HepG2 (cell line): ENCODE measurements around the gene FKBP1B. TPM values are rescaled to one million over a fixed set of nuclear protein-coding genes. Genes with fewer than 3 reads are reported as not detected.

Experiments
- CREB1 ChIP-seq, 2 experiments: fragments of 450-650 bp in 1 of 2; IDR thresholded peaks; 2 replicates each; pipeline ENCODE4 v1.6.1; 2016 to 2017; ENCODE audit warnings: control low read depth in 1 of 2, mild to moderate bottlenecking in 1 of 2, missing compliant biosample characterization in 1 of 2, missing genetic modification characterization in 1 of 2
- GATA4 ChIP-seq: sonication (generic); IDR thresholded peaks from 2 replicates; pipeline ENCODE4 v1.6.1; 2016; ENCODE audit warnings: antibody characterized with exemption, low read depth, borderline replicate concordance
- GLI4 ChIP-seq: sonication (generic); formaldehyde crosslinking; IDR thresholded peaks from 2 replicates; pipeline ENCODE4 v1.5.1; 2020; ENCODE audit warnings: missing genetic modification reagents, mild to moderate bottlenecking, moderate library complexity, borderline replicate concordance
- HDAC1 ChIP-seq: sonication (generic); formaldehyde crosslinking; IDR thresholded peaks from 2 replicates; pipeline ENCODE4 v1.5.1; 2020; ENCODE audit warnings: mild to moderate bottlenecking, missing genetic modification reagents
- IRF1 ChIP-seq: sonication (generic); formaldehyde crosslinking; IDR thresholded peaks from 2 replicates; pipeline ENCODE4 v1.4.0; 2020; ENCODE audit warnings: low read depth, mild to moderate bottlenecking, missing genetic modification reagents
- JUN ChIP-seq: sonication (generic); formaldehyde crosslinking; IDR thresholded peaks from 2 replicates; pipeline ENCODE4 v1.4.0; 2020; ENCODE audit warnings: mild to moderate bottlenecking, missing genetic modification reagents
- MAFG ChIP-seq: sonication (generic); formaldehyde crosslinking; IDR thresholded peaks from 2 replicates; pipeline ENCODE4 v1.5.1; 2020; ENCODE audit warnings: mild to moderate bottlenecking, missing genetic modification reagents
- MNT ChIP-seq: fragments of 450-650 bp; IDR thresholded peaks from 2 replicates; pipeline ENCODE4 v1.6.1; 2016
- NAIF1 ChIP-seq: sonication (generic); formaldehyde crosslinking; IDR thresholded peaks from 2 replicates; pipeline ENCODE4 v1.5.0; 2020; ENCODE audit warnings: mild to moderate bottlenecking, missing genetic modification reagents, borderline replicate concordance
- NFE2L2 ChIP-seq: fragments of 150-350 bp; IDR thresholded peaks from 2 replicates; pipeline ENCODE4 v1.6.1; 2014; ENCODE audit warnings: low read length
- NFYB ChIP-seq: sonication (generic); formaldehyde crosslinking; IDR thresholded peaks from 2 replicates; pipeline ENCODE4 v1.4.0; 2020; ENCODE audit warnings: missing genetic modification reagents
- RXRA ChIP-seq: sonication (generic); formaldehyde crosslinking; IDR thresholded peaks from 2 replicates; pipeline ENCODE4 v1.5.1; 2020; ENCODE audit warnings: missing genetic modification reagents
- SATB2 ChIP-seq: sonication (generic); formaldehyde crosslinking; IDR thresholded peaks from 2 replicates; pipeline ENCODE4 v1.5.0; 2020; ENCODE audit warnings: missing genetic modification reagents
- SRSF1 ChIP-seq: fragments of 200-400 bp; formaldehyde crosslinking; optimal IDR thresholded peaks from 2 replicates; pipeline ENCODE3; 2017; ENCODE audit warnings: mild to moderate bottlenecking, low read depth, low read length, moderate library complexity
- TAF15 ChIP-seq: fragments of 200-400 bp; formaldehyde crosslinking; IDR thresholded peaks from one replicate; pipeline ENCODE4 v1.6.1; 2018; ENCODE audit warnings: mild to moderate bottlenecking, low read depth, low read length; ENCODE audit not compliant: poor library complexity, severe bottlenecking
- ZNF160 ChIP-seq: sonication (generic); formaldehyde crosslinking; IDR thresholded peaks from 2 replicates; pipeline ENCODE4 v1.8.0; 2022; ENCODE audit warnings: mild to moderate bottlenecking, inconsistent platforms, missing genetic modification reagents
- ZNF282 ChIP-seq: fragments of 450-650 bp; IDR thresholded peaks from 2 replicates; pipeline ENCODE4 v1.6.1; 2018; ENCODE audit not compliant: partially characterized antibody
- ZNF713 ChIP-seq: sonication (generic); formaldehyde crosslinking; IDR thresholded peaks from 2 replicates; pipeline ENCODE4 v1.4.0; 2020; ENCODE audit warnings: mild to moderate bottlenecking, missing genetic modification reagents
- polyA plus RNA-seq, 8 experiments: library from polyadenylated mRNA; depleted of rRNA in 3 of 8; stranded (reverse) in 7 of 8; unstranded in 1 of 8; fragments of >200 nt; fragmentation: Illumina TruSeq in 4 of 8; extraction: Trizol in 4 of 8; gene quantifications; 2 replicates each; pipeline versions ENCODE4 v1.2.1 to v1.2.3, GENCODE V29; 2011 to 2016; ENCODE audit warnings: low read depth in 4 of 8, missing spikeins in 1 of 8, mixed read lengths in 1 of 8; ENCODE audit not compliant: insufficient read depth in 1 of 8
- total RNA-seq, 5 experiments: library from RNA; depleted of rRNA; stranded (reverse); fragments of >200 nt; fragmentation: Illumina TruSeq; extraction: Trizol; gene quantifications; 2 replicates each; pipeline ENCODE4 v1.2.3, GENCODE V29; 2016; ENCODE audit warnings: low read depth in 1 of 5
- TF ChIP-seq, protein P1 (sequence below): IDR thresholded peaks from 2 replicates; pipeline ENCODE4 v1.6.1; 2012; ENCODE audit warnings: low read length, improper control_type of control experiment
- TF ChIP-seq, protein P2 (sequence below): sonication (generic); formaldehyde crosslinking; IDR thresholded peaks from 2 replicates; pipeline ENCODE4 v1.8.1; 2023; ENCODE audit warnings: mild to moderate bottlenecking, inconsistent platforms, moderate library complexity, missing genetic modification reagents, borderline replicate concordance

Gene FKBP1B
- total and polyA plus RNA-seq, 2 of the 13 experiments (the other 11 are each of a cell fraction or from before 2014, with no cell fraction given) = 35.2 to 96.3 TPM

- TF ChIP-seq JUN (no peak), CREB1 (IDR thresholded peaks at IDR 0.05) (no peak), CREB1 (CRISPR knock-in tag; IDR thresholded peaks at IDR 0.05) (no peak), NFE2L2 (no peak), ZNF713 (CRISPR knock-in tag) (0 out of 2 replicates have a peak, but pooled peaks have one; percentile 13), GLI4 (CRISPR knock-in tag) (peak; percentile 50; the same call in 1 of the 2 replicates), MAFG (no peak), NFYB (CRISPR knock-in tag) (peak; percentile 44; the same call in 1 of the 2 replicates), ZNF282 (no peak), TAF15 (no peak), HDAC1 (CRISPR knock-in tag) (peak; percentile 89), SRSF1 (peak; percentile 34), RXRA (CRISPR knock-in tag) (peak; percentile 94; the same call in 1 of the 2 replicates), SATB2 (CRISPR knock-in tag) (no peak), ZNF160 (peak; percentile 39; the same call in 1 of the 2 replicates), IRF1 (no peak; the same call in 1 of the 2 replicates), NAIF1 (CRISPR knock-in tag) (no peak), MNT (no peak), GATA4 (no peak)
- TF ChIP-seq, protein P1, sequence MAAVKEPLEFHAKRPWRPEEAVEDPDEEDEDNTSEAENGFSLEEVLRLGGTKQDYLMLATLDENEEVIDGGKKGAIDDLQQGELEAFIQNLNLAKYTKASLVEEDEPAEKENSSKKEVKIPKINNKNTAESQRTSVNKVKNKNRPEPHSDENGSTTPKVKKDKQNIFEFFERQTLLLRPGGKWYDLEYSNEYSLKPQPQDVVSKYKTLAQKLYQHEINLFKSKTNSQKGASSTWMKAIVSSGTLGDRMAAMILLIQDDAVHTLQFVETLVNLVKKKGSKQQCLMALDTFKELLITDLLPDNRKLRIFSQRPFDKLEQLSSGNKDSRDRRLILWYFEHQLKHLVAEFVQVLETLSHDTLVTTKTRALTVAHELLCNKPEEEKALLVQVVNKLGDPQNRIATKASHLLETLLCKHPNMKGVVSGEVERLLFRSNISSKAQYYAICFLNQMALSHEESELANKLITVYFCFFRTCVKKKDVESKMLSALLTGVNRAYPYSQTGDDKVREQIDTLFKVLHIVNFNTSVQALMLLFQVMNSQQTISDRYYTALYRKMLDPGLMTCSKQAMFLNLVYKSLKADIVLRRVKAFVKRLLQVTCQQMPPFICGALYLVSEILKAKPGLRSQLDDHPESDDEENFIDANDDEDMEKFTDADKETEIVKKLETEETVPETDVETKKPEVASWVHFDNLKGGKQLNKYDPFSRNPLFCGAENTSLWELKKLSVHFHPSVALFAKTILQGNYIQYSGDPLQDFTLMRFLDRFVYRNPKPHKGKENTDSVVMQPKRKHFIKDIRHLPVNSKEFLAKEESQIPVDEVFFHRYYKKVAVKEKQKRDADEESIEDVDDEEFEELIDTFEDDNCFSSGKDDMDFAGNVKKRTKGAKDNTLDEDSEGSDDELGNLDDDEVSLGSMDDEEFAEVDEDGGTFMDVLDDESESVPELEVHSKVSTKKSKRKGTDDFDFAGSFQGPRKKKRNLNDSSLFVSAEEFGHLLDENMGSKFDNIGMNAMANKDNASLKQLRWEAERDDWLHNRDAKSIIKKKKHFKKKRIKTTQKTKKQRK = no peak
- TF ChIP-seq, protein P2, sequence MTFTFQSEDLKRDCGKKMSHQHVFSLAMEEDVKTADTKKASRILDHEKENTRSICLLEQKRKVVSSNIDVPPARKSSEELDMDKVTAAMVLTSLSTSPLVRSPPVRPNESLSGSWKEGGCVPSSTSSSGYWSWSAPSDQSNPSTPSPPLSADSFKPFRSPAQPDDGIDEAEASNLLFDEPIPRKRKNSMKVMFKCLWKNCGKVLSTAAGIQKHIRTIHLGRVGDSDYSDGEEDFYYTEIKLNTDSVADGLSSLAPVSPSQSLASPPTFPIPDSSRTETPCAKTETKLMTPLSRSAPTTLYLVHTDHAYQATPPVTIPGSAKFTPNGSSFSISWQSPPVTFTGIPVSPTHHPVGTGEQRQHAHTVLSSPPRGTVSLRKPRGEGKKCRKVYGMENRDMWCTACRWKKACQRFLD (CRISPR knock-in tag) = peak; percentile 31; the same call in 1 of the 2 replicates
Measured at GRCh38 chr2:24084386-24085199, 35.1 kb downstream of the FKBP1B start, which contains the start of gene TP53I3 (continued).
